ENCODE measurements around the gene LIMA1.

DNA sequence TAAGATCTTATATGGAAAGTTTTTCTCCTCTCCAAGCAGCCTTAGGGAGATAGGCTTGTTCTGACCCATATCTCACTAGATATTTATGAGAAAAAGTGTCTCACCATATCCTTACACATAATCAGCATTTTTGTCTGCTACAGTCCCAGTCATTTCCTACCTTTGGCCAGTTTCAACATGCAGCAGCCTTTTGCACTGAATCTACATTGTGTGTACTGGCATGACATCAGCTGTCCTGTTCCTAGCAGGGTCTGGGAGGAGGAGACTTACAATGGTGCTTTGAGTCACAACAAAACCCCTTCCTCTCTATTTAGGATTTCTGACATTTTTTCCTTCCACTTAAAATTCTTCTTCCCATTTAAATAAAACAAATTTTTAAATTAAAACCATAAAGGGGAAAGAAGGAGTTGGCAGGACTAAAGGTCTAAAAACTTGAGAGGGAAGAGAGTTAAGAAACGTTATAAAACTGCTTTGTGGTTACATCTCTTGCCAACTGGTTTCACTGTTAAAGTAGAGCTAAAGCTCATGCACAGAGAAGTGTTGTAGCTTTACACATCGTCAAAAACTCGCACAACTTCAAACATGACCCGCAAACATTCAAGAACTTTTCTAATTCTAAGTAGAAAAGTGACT, 62.8 kb downstream of the LIMA1 start:
- TF ChIP-seq, protein P1, sequence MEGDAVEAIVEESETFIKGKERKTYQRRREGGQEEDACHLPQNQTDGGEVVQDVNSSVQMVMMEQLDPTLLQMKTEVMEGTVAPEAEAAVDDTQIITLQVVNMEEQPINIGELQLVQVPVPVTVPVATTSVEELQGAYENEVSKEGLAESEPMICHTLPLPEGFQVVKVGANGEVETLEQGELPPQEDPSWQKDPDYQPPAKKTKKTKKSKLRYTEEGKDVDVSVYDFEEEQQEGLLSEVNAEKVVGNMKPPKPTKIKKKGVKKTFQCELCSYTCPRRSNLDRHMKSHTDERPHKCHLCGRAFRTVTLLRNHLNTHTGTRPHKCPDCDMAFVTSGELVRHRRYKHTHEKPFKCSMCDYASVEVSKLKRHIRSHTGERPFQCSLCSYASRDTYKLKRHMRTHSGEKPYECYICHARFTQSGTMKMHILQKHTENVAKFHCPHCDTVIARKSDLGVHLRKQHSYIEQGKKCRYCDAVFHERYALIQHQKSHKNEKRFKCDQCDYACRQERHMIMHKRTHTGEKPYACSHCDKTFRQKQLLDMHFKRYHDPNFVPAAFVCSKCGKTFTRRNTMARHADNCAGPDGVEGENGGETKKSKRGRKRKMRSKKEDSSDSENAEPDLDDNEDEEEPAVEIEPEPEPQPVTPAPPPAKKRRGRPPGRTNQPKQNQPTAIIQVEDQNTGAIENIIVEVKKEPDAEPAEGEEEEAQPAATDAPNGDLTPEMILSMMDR (conservative IDR thresholded peaks at IDR 0.05; ENCODE audit: low read length): no peak
- TF ChIP-seq EZH2phosphoT487 (IDR thresholded peaks at IDR 0.05; ENCODE audit: borderline replicate concordance, low read depth, low read length): no peak
